Neural progenitor cell (in vitro differentiated cells): ENCODE data around the gene ACER3. TPM values are rescaled to one million over a fixed set of nuclear protein-coding genes. Genes with fewer than 3 reads are reported as not detected.

Experiments used
- DNase-seq: peaks from one replicate; pipeline ENCODE4 v3.0.0-alpha.2; 2016; ENCODE audit warnings: low spot score
- H2AFZ ChIP-seq: fragments of 200-600 bp; sonication (generic); replicated peaks from 2 replicates; pipeline ENCODE4 v1.6.1; 2016; ENCODE audit warnings: antibody characterized with exemption
- H3F3A ChIP-seq: fragments of 200-600 bp; sonication (generic); 2 replicates; pipeline ENCODE4 v1.6.1; 2016; ENCODE audit warnings: antibody characterized with exemption, low read depth
- H3K27ac ChIP-seq: fragments of 200-600 bp; sonication (generic); 2 replicates; pipeline ENCODE4 v1.5.1; 2016; ENCODE audit warnings: mild to moderate bottlenecking
- H3K27me3 ChIP-seq: fragments of 200-600 bp; sonication (generic); 2 replicates; pipeline ENCODE4 v1.6.1; 2016; ENCODE audit warnings: mild to moderate bottlenecking, moderate library complexity
- H3K36me3 ChIP-seq: fragments of 200-600 bp; sonication (generic); 2 replicates; pipeline ENCODE4 v1.5.1; 2016
- H3K4me1 ChIP-seq: fragments of 200-600 bp; sonication (generic); 2 replicates; pipeline ENCODE4 v1.6.1; 2016; ENCODE audit warnings: mixed run types
- H3K4me2 ChIP-seq: fragments of 200-600 bp; sonication (generic); 2 replicates; pipeline ENCODE4 v1.6.1; 2016
- H3K4me3 ChIP-seq: fragments of 200-600 bp; sonication (generic); 2 replicates; pipeline ENCODE4 v1.5.1; 2016
- H3K79me2 ChIP-seq: fragments of 200-600 bp; sonication (generic); 2 replicates; pipeline ENCODE4 v1.6.1; 2016; ENCODE audit warnings: low read depth
- H3K9ac ChIP-seq: fragments of 200-600 bp; sonication (generic); 2 replicates; pipeline ENCODE4 v1.6.1; 2016
- H3K9me3 ChIP-seq: fragments of 200-600 bp; sonication (generic); 2 replicates; pipeline ENCODE4 v1.5.1; 2016; ENCODE audit warnings: low read depth
- H4K20me1 ChIP-seq: fragments of 200-600 bp; sonication (generic); 2 replicates; pipeline ENCODE4 v1.6.1; 2016; ENCODE audit warnings: low read depth
- H3K27ac Mint-ChIP-seq: 3 replicates; pipeline ENCODE4 v1.8.0; 2021; ENCODE audit warnings: mixed read lengths
- H3K27me3 Mint-ChIP-seq: 2 replicates; pipeline ENCODE4 v1.8.0; 2022; ENCODE audit warnings: low read depth, mild to moderate bottlenecking, inconsistent platforms, moderate library complexity, mixed read lengths; ENCODE audit not compliant: insufficient read depth
- H3K36me3 Mint-ChIP-seq: 3 replicates; pipeline ENCODE4 v1.8.0; 2021; ENCODE audit warnings: mixed read lengths
- H3K4me1 Mint-ChIP-seq: 3 replicates; pipeline ENCODE4 v1.8.0; 2021; ENCODE audit warnings: mixed read lengths
- H3K4me3 Mint-ChIP-seq: 3 replicates; pipeline ENCODE4 v1.8.0; 2021; ENCODE audit warnings: mild to moderate bottlenecking, moderate library complexity, mixed read lengths
- H3K9me3 Mint-ChIP-seq: 3 replicates; pipeline ENCODE4 v1.8.0; 2020; ENCODE audit warnings: mixed read lengths
- EZH2 ChIP-seq: fragments of 200-600 bp; sonication (generic); IDR thresholded peaks from 2 replicates; pipeline ENCODE4 v1.6.1; 2017; ENCODE audit warnings: antibody characterized with exemption, mild to moderate bottlenecking, moderate library complexity
- EZH2phosphoT487 ChIP-seq: fragments of 200-600 bp; sonication (generic); IDR thresholded peaks from 2 replicates; pipeline ENCODE4 v1.6.1; 2017; ENCODE audit warnings: antibody characterized with exemption
- total RNA-seq: library from RNA; depleted of rRNA; stranded (reverse); fragments of >200 nt; gene quantifications from 2 replicates; pipeline ENCODE4 v1.2.3, GENCODE V29; 2015; ENCODE audit warnings: low replicate concordance
- TF ChIP-seq, protein P1 (sequence below): fragments of 200-600 bp; sonication (generic); IDR thresholded peaks from 2 replicates; pipeline ENCODE4 v1.5.1; 2017; ENCODE audit warnings: antibody characterized with exemption, mild to moderate bottlenecking

Gene ACER3
- total RNA-seq, 1 donor from 2014 or later: 18.9 TPM

DNA sequence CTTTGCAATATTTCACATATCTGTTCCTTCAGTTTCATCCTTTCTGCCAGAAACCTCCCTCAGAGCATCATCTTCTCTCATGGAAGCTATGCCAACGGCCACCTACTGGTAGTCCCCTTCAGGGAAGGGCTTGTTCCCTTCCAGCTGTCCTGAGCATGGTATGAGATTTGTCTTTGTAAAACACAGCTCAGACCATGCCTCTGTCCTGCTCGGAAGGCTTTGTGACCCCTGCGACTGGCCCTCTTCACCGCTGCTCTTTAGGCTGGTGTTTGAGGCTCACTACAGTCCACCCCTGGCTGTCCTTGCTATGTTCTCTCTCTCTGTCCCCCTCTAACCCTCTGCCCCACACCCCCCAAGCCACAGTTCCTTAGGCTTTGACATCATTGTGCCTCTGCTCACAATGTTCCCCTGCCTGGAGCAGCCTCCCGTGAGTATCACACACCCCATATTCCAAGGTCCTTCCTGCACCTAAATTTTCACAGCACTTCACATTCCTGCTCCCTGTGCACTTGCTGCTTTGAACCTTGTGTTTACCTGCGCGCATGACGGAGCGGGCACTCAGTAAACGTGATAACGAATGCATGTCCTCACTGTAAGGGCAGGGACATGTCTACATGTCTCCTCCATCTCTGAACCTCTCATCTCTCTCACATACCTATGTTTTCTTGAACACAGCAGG is 24.0 kb upstream of the ACER3 start:
- Mint-ChIP-seq H3K4me3 (no peak overlapping the region), H3K27ac (no peak overlapping the region), H3K27me3 (no peaks in the 10 kb centered on the region), H3K36me3 (no peaks in the 10 kb centered on the region), H3K4me1 (peaks cover 12% of the 10 kb centered on the region), H3K9me3 (no peaks in the 10 kb centered on the region)
- Histone ChIP-seq H3K4me2 (no peak overlapping the region), H2AFZ (no peak overlapping the region), H3K27me3 (no peaks in the 10 kb centered on the region), H3K9ac (no peak overlapping the region), H3K27ac (no peak overlapping the region), H3F3A (peaks cover 17% of the 10 kb centered on the region), H3K79me2 (no peaks in the 10 kb centered on the region), H3K4me3 (no peak overlapping the region), H3K9me3 (no peaks in the 10 kb centered on the region), H3K4me1 (peaks cover 23% of the 10 kb centered on the region), H4K20me1 (no peaks in the 10 kb centered on the region), H3K36me3 (no peaks in the 10 kb centered on the region)
- no peak for DNase-seq
- no peak for TF ChIP-seq EZH2phosphoT487
- TF ChIP-seq, protein P1, sequence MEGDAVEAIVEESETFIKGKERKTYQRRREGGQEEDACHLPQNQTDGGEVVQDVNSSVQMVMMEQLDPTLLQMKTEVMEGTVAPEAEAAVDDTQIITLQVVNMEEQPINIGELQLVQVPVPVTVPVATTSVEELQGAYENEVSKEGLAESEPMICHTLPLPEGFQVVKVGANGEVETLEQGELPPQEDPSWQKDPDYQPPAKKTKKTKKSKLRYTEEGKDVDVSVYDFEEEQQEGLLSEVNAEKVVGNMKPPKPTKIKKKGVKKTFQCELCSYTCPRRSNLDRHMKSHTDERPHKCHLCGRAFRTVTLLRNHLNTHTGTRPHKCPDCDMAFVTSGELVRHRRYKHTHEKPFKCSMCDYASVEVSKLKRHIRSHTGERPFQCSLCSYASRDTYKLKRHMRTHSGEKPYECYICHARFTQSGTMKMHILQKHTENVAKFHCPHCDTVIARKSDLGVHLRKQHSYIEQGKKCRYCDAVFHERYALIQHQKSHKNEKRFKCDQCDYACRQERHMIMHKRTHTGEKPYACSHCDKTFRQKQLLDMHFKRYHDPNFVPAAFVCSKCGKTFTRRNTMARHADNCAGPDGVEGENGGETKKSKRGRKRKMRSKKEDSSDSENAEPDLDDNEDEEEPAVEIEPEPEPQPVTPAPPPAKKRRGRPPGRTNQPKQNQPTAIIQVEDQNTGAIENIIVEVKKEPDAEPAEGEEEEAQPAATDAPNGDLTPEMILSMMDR: no peak
- no peak for TF ChIP-seq EZH2

DNA sequence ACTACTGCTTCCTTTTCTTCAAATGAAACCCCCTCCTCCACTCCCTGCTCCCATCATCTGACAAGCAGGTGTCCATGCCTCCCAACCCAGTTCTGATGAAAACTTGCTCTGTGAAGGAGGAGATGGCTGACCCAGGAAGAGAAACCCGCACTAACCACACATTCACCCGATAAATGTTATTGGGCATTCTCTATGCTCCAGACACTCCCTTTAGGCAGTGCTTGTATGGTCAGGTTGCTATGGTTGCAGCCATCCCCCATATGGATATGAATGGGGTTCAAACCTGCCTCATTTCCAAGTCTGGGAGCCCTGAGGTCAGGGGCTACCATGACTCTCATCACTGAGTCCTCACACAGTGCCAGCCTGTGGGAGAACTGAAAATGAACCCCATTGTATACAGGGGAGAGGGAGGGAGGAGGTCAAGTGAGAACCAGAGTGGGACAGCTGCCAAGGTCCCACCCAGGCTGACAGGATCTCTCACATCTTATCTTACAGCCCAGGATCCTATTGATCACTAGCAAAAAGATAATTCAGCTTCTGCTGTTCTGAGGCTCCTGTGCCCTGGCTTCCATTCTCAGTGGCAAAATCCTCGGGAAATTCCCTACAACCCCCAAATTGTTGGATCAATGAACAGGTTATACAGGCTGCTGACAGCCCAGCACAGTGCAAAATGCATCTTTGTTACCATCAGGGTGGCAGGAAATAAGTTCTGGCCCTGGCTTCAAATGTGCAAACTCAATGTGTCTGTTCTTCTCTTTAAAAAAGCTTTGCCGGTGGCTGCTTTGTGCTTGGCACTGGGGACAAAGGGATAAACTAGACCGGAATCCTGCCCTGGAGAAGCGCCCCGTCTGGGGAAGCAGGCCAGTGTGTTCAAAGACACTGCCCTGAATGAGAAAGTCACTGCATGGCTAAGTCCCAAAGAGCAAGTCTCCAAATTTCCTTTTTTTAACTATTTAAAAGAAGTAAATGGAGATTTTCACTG is 22.7 kb upstream of the ACER3 start:
- Histone ChIP-seq H3F3A (peaks cover 26% of the 10 kb centered on the region), H3K4me3 (no peak overlapping the region), H3K9me3 (no peaks in the 10 kb centered on the region), H4K20me1 (no peaks in the 10 kb centered on the region), H3K27ac (no peak overlapping the region), H3K4me1 (peaks cover 32% of the 10 kb centered on the region), H3K79me2 (no peaks in the 10 kb centered on the region), H2AFZ (no peak overlapping the region), H3K36me3 (no peaks in the 10 kb centered on the region), H3K4me2 (no peak overlapping the region), H3K9ac (no peak overlapping the region), H3K27me3 (no peaks in the 10 kb centered on the region)
- Mint-ChIP-seq H3K36me3 (no peaks in the 10 kb centered on the region), H3K9me3 (no peaks in the 10 kb centered on the region), H3K4me1 (peaks cover 14% of the 10 kb centered on the region), H3K27ac (no peak overlapping the region), H3K27me3 (no peaks in the 10 kb centered on the region), H3K4me3 (no peak overlapping the region)
- peak; percentile 39 for DNase-seq
- TF ChIP-seq, protein P1: no peak
- TF ChIP-seq EZH2 (no peak), EZH2phosphoT487 (no peak)

DNA sequence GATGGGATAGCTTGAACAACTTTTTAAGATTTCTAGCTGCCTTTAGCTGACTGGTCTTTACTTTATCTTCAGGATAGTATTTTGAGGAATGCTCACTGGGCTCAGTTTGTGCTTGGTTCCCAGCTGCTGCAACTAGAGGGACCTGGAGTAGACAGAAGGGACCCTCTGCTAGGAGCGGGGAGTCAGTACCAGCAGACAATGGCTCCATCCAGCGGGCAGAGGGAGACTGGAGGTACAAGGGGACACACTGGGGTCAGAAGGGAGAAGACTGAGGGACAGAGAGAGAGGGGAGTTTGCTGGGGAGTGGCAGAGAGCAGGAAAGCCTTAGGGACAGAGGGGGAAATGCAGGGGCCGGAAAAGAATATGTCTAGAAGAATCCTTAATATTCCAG is 22.0 kb upstream of the ACER3 start:
- peak; percentile 83 for DNase-seq
- TF ChIP-seq EZH2: no peak
- no peak for TF ChIP-seq EZH2phosphoT487
- TF ChIP-seq, protein P1: peak; percentile 64
- no peak overlapping the region for H2AFZ ChIP-seq

More for the DNA sequence above, 22.0 kb upstream of the ACER3 start:
- Mint-ChIP-seq H3K27me3 (peaks cover 2% of the 10 kb centered on the region), H3K9me3 (no peaks in the 10 kb centered on the region), H3K27ac (no peak overlapping the region), H3K4me3 (no peak overlapping the region), H3K36me3 (no peaks in the 10 kb centered on the region), H3K4me1 (peaks cover 14% of the 10 kb centered on the region)
- Histone ChIP-seq H3K9me3 (no peaks in the 10 kb centered on the region), H3K36me3 (no peaks in the 10 kb centered on the region), H3K9ac (no peak overlapping the region), H3K79me2 (no peaks in the 10 kb centered on the region), H3F3A (peaks cover 26% of the 10 kb centered on the region), H3K27me3 (no peaks in the 10 kb centered on the region), H3K4me1 (peaks cover 32% of the 10 kb centered on the region), H3K27ac (no peak overlapping the region), H4K20me1 (no peaks in the 10 kb centered on the region), H3K4me3 (no peak overlapping the region), H3K4me2 (no peak overlapping the region)
